ENCODE results near the gene EZH1.
"Not testable (repeated sequence)": the region's sequence is repeated elsewhere in the genome, so short reads cannot be mapped to it uniquely, and the experiment has no call there.

The EZH1 gene

GRCh38 chr17:42680331-42680808 is 64.5 kb downstream of the EZH1 start:
- no peak for DNase-seq

- DNase-seq: peak; percentile 81 to 82
Observed at GRCh38 chr17:42679492-42680330, 65.1 kb downstream of the EZH1 start.

- DNase-seq: peak in 1 of 2 donors; percentile 44
Observed at GRCh38 chr17:42678951-42679491, 65.8 kb downstream of the EZH1 start.

GRCh38 chr17:42677921-42678781 is 66.7 kb downstream of the EZH1 start:
- DNase-seq: peak; percentile 75 to 76

- peak; percentile 99 for DNase-seq
Observed at GRCh38 chr17:42677012-42677857, 67.6 kb downstream of the EZH1 start.

- no peak for DNase-seq
Observed at GRCh38 chr17:42676424-42677011, 68.3 kb downstream of the EZH1 start, which contains the start of gene PLEKHH3. PLEKHH3 (minus strand) TSS chr17:42676994; CDS start chr17:42676563, 431 bp downstream.

GRCh38 chr17:42675965-42676423 is 68.8 kb downstream of the EZH1 start:
- DNase-seq: no peak

GRCh38 chr17:42675348-42675964 is 69.4 kb downstream of the EZH1 start:
- no peak for DNase-seq

GRCh38 chr17:42674755-42675347 is 70.0 kb downstream of the EZH1 start:
- no peak for DNase-seq

- DNase-seq: peak; percentile 35 to 40
Observed at GRCh38 chr17:42673885-42674754, 70.7 kb downstream of the EZH1 start.

GRCh38 chr17:42673266-42673884 is 71.5 kb downstream of the EZH1 start:
- DNase-seq: no peak

GRCh38 chr17:42672038-42672437 is 72.8 kb downstream of the EZH1 start:
- no peak for DNase-seq

GRCh38 chr17:42670789-42671657 is 73.8 kb downstream of the EZH1 start:
- DNase-seq: no peak

GRCh38 chr17:42669977-42670788 is 74.7 kb downstream of the EZH1 start:
- DNase-seq: peak; percentile 56 to 57

GRCh38 chr17:42669705-42669976 is 75.2 kb downstream of the EZH1 start:
- DNase-seq: no peak

GRCh38 chr17:42667088-42667951 is 77.5 kb downstream of the EZH1 start:
- no peak for DNase-seq

- DNase-seq: not testable (repeated sequence)
Observed at GRCh38 chr17:42666126-42666525, 78.7 kb downstream of the EZH1 start.
